Esophagus muscularis mucosa (tissue), 3 donors: ENCODE results near the gene GATA2.

Source experiments
- CTCF ChIP-seq, 3 experiments: fragments of 200-600 bp in 2 of 3; fragments of 450-650 bp in 1 of 3; sonication (generic) in 2 of 3; IDR thresholded peaks; one replicate each; pipeline ENCODE4 v1.5.1; 2017 to 2019; ENCODE audit warnings: antibody characterized with exemption in 3 of 3, mild to moderate bottlenecking in 2 of 3, moderate library complexity in 1 of 3
- POLR2A ChIP-seq: fragments of 450-650 bp; IDR thresholded peaks from one replicate; pipeline ENCODE4 v1.6.1; 2017; ENCODE audit warnings: antibody characterized with exemption, moderate library complexity, mild to moderate bottlenecking, low read depth
- POLR2AphosphoS5 ChIP-seq, 2 donors: sonication (generic); formaldehyde crosslinking; IDR thresholded peaks; one replicate each; pipeline ENCODE4 v1.6.1; 2017; ENCODE audit warnings: antibody characterized with exemption in 2 of 2

GRCh38 chr3:128487813-128488635 lies 5.0 kb downstream of the GATA2 start:
- TF ChIP-seq CTCF (IDR thresholded peaks at IDR 0.05) (no peak), POLR2A (peak; percentile 16), POLR2AphosphoS5 (IDR thresholded peaks at IDR 0.05) (peak; percentile 85)
